H1 (cell line): ENCODE measurements around the gene ZNF846. TPM values are rescaled to one million over a fixed set of nuclear protein-coding genes. Genes with fewer than 3 reads are reported as not detected.

Experiments used
- BCL11A ChIP-seq, 2 experiments: IDR thresholded peaks; one replicate each; pipeline ENCODE4 v1.6.1; 2011; ENCODE audit warnings: low read depth in 2 of 2, low read length in 2 of 2, mild to moderate bottlenecking in 2 of 2
- EGR1 ChIP-seq: IDR thresholded peaks from 2 replicates; pipeline ENCODE4 v1.6.1; 2011; ENCODE audit warnings: low read depth, low read length, borderline replicate concordance
- HDAC2 ChIP-seq, 2 experiments: fragments of 300-600 bp in 1 of 2; sonication (generic) in 1 of 2; IDR thresholded peaks; 2 replicates each; pipeline ENCODE4 v1.6.1; 2011 to 2012; ENCODE audit warnings: low read depth in 2 of 2, low read length in 2 of 2, mild to moderate bottlenecking in 2 of 2, moderate library complexity in 2 of 2, borderline replicate concordance in 1 of 2, inconsistent platforms in 1 of 2
- JUND ChIP-seq: IDR thresholded peaks from 2 replicates; pipeline ENCODE4 v1.6.1; 2011; ENCODE audit warnings: mild to moderate bottlenecking, improper control_type of control experiment, low read length
- SAP30 ChIP-seq: fragments of 300-600 bp; sonication (generic); IDR thresholded peaks from 2 replicates; pipeline ENCODE4 v1.7.1; 2012; ENCODE audit warnings: low read length, moderate library complexity, mild to moderate bottlenecking, inconsistent platforms; ENCODE audit not compliant: insufficient read depth, insufficient replicate concordance
- TAF7 ChIP-seq: optimal IDR thresholded peaks from 2 replicates; pipeline ENCODE3; 2011; ENCODE audit warnings: low read depth, mild to moderate bottlenecking, inconsistent platforms, low read length, moderate library complexity, borderline replicate concordance
- polyA plus RNA-seq, 7 experiments: library from polyadenylated mRNA; depleted of rRNA in 3 of 7; stranded (reverse) in 5 of 7; unstranded in 2 of 7; fragments of >200 nt in 5 of 7; fragments of 200-250 nt in 2 of 7; gene quantifications; 1 replicate in 5 of 7; 2 replicates in 1 of 7; 4 replicates in 1 of 7; pipeline versions ENCODE4 v1.2.1 to v1.2.3, GENCODE V29; 2011 to 2013; ENCODE audit warnings: missing spikeins in 2 of 7, mixed read lengths in 2 of 7
- total RNA-seq: library from RNA; stranded (reverse); fragmentation: NEBNext Ultra II Directional; extraction: Animal tissue kit (Norgen Biotek cat#: 25700); gene quantifications from 2 replicates; pipeline ENCODE4 v1.2.1, GENCODE V29; 2021

ZNF846 gene
- total and polyA plus RNA-seq, 2 of the 8 experiments (the other 6 are each of a cell fraction or from before 2014, with no cell fraction given): 4.5 to 9.0 TPM

- TF ChIP-seq EGR1 (no peak), HDAC2 (IDR thresholded peaks at IDR 0.05; ENCODE audit: borderline replicate concordance in 1 of 2, low read depth in 2 of 2, low read length in 2 of 2) (no peak), TAF7 (no peak), JUND (no peak), SAP30 (no peak), BCL11A (IDR thresholded peaks at IDR 0.05; ENCODE audit: low read depth in 2 of 2, low read length in 2 of 2) (no peak)
- TF ChIP-seq, all 59 proteins: peak for 0
Observed at GRCh38 chr19:9752701-9753443, 15.7 kb downstream of the ZNF846 start (continued).
